ENCODE data around the gene CDC42BPA.

The CDC42BPA gene

GRCh38 chr1:226983992-226984364 is 334.3 kb downstream of the CDC42BPA start:
- in situ Hi-C loops (cut with MboI; ENCODE audit: low sequenced_read_pairs), result no loop called here

GRCh38 chr1:226983247-226983991 is 334.9 kb downstream of the CDC42BPA start:
- in situ Hi-C loops (cut with MboI; ENCODE audit: low sequenced_read_pairs), result no loop called here

GRCh38 chr1:226982451-226983177 is 335.7 kb downstream of the CDC42BPA start:
- in situ Hi-C loops (cut with MboI; ENCODE audit: low sequenced_read_pairs), result no loop called here

DNA sequence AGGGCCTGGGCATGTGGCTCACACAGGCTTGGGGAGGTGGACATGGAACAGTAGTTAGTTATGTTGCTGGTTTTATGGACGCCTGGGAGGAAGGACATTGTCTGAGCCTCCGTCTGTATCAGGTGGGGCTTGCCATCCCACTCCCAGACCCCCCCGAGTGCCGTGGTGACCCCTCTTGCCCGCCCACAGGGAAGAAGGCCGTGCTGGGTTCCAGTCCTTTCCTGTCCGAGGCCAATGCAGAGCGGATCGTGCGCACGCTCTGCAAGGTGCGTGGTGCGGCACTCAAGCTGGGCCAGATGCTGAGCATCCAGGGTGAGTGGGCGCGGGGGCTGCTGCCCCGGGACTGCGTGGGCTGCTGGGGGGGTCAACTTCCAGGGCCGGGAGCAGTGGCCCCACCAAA is 336.5 kb downstream of the CDC42BPA start:
- in situ Hi-C loops (cut with MboI; ENCODE audit: low sequenced_read_pairs), result no loop called here

- in situ Hi-C loops (cut with MboI; ENCODE audit: low sequenced_read_pairs), result no loop called here
These were observed 336.9 kb downstream of the CDC42BPA start for GRCh38 chr1:226981386-226981817.

- in situ Hi-C loops (cut with MboI; ENCODE audit: low sequenced_read_pairs), result no loop called here
These were observed 337.5 kb downstream of the CDC42BPA start for GRCh38 chr1:226980565-226981385.

DNA sequence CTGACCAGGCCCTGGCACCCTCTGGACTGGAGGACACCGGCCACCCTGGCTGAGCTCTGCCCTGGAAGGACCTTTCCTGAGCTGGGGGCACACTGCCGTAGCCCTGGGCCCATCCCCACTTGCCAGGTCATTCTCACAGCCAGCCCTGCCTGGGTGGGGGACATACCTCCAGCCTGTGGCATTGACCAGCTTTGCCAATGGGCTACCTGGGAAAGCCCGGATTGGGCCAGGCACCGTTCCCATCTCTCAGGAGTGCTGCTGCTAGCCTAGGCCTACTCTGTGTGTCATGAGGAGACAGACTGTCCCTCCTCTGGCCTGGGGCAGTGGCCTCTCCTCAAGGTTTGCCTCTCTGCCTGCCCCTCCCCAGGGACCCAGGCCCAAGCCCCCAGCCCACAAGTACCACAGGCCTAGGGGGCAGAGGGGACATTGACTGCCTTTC is 338.2 kb downstream of the CDC42BPA start:
- in situ Hi-C loops (cut with MboI; ENCODE audit: low sequenced_read_pairs), result no loop called here

DNA sequence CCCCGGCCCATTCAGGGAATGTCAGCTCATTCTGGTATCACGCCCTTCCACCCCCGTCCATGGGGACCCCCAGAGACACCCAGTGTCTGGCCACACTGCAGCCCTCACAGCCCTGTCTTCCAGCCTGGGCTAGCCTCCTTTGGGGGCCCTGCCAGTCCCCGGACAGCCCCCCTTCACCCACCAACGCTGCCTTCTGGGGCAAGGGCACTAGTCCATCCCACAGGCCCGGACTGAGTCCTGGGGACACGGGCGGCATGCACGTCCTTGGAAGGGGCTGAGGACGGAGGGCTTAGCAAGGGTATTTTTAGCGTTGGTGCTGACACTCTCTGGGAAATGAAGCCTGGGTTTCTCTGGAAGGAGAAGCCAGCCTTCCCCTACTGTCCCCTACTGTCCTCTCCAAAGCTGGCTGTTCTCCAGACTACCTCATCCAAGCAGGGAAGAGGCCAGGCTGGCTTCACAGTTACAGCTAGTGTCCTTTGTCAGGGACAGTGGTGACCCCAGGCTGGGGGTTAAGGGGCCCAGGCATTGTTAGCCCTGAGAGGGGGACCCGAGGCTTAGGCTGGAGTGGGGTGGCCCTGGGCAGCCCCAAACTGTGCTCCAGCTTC is 338.7 kb downstream of the CDC42BPA start:
- in situ Hi-C loops (cut with MboI; ENCODE audit: low sequenced_read_pairs), result no loop called here

GRCh38 chr1:226979115-226979516 is 339.2 kb downstream of the CDC42BPA start:
- in situ Hi-C loops (cut with MboI; ENCODE audit: low sequenced_read_pairs), result no loop called here

DNA sequence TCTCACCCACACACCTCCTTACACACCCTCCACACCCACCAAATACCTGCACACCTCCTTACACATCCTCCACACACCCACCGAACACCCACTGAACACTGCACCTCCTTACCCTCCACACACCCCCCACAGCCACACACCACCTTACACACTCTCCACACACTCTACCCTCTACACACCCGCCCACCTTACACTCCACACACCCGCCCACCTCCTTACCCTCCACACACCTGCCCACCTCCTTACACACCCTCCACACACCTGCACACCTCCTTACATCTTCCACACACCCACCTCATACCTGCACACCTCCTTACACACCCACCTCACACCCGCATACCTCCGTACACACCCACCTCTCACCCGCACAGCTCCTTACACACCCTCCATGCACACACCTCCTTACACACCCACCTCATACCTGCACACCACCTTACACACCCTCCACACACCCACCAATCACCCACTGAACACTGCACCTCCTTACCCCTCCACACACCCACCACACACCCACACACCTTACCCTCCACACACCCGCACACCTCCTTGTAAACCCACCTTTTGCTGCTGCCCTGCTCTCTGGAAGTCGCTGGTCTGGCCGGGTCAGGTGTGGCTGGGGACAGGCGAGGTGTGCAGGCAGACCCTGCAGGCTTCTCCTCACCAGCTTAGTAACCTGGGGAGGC is 339.7 kb downstream of the CDC42BPA start:
- in situ Hi-C loops (cut with MboI; ENCODE audit: low sequenced_read_pairs), result no loop called here

- in situ Hi-C loops (cut with MboI; ENCODE audit: low sequenced_read_pairs), result no loop called here
These were observed 340.5 kb downstream of the CDC42BPA start for GRCh38 chr1:226977643-226978431.

GRCh38 chr1:226976978-226977642 is 341.2 kb downstream of the CDC42BPA start:
- in situ Hi-C loops (cut with MboI; ENCODE audit: low sequenced_read_pairs), result no loop called here

GRCh38 chr1:226976276-226976977 is 341.9 kb downstream of the CDC42BPA start:
- in situ Hi-C loops (cut with MboI; ENCODE audit: low sequenced_read_pairs), result no loop called here

- in situ Hi-C loops (cut with MboI; ENCODE audit: low sequenced_read_pairs), result no loop called here
These were observed 342.7 kb downstream of the CDC42BPA start for GRCh38 chr1:226975259-226976250.

DNA sequence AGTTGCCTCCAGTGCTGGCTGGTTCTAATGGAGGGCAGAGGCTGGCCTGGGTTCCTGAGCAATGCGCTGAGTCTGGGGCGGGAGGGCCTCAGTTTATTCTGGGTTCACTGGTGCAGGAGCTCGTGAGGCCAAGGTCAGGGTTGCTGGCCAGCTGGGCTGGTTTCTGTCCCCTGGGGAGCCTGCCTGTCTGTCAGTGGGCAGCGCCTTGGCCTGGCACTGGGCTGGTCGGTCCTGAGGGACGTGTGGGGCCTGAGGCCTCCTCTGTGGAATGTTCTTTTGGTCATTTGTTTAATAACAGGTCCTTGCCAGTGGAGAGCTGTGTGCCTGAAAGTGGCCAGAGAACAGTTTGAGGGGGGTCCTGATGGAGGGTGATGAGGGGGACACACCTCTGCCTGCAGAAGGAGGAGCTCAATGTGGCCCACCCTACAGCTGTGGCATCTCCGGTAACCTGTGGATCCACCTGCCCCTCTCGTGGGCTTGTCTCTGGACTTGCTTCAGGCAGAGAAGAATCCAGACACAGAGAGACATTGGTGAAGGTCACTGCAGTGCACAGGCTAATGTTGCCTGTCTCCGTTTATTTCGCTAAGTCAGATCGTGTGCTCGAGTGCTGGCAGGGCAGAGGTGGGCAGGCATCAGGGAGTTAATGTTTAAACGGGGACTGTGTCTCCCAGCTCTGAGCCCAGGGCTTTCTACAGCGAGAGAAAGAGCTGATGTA is 343.6 kb downstream of the CDC42BPA start:
- in situ Hi-C loops (cut with MboI; ENCODE audit: low sequenced_read_pairs), result no loop called here

- in situ Hi-C loops (cut with MboI; ENCODE audit: low sequenced_read_pairs), result no loop called here
These were observed 344.3 kb downstream of the CDC42BPA start for GRCh38 chr1:226973898-226974543.

All from HL-60/S4 (cell line).